ENCODE data around the gene DHCR24. TPM values are rescaled to one million over a fixed set of nuclear protein-coding genes. Genes with fewer than 3 reads are reported as not detected.

Gene DHCR24
- total and polyA plus RNA-seq, 2 of the 13 experiments (the other 11 are each of a cell fraction or from before 2014, with no cell fraction given): 374 to 448 TPM

- TF ChIP-seq HNF1A (IDR thresholded peaks at IDR 0.05; ENCODE audit: low read depth): peak; percentile 75
- TF ChIP-seq HNF1A (CRISPR knock-in tag; IDR thresholded peaks at IDR 0.05; ENCODE audit: borderline replicate concordance): peak; percentile 88; the same call in 1 of the 2 replicates
- 0 out of 2 replicates have a peak, but pooled peaks have one; percentile 11 for TF ChIP-seq CTCF (CRISPR knock-in tag; IDR thresholded peaks at IDR 0.05)
- 0 out of 2 replicates have a peak, but pooled peaks have one; percentile 52 for TF ChIP-seq ZNF280D (CRISPR knock-in tag; IDR thresholded peaks at IDR 0.05)
- peak; percentile 12; the same call in 1 of the 2 replicates for TF ChIP-seq FOSL1 (CRISPR knock-in tag; IDR thresholded peaks at IDR 0.05; ENCODE audit: borderline replicate concordance)
- TF ChIP-seq AHDC1 (CRISPR knock-in tag; IDR thresholded peaks at IDR 0.05; ENCODE audit: borderline replicate concordance): peak; percentile 92; the same call in 1 of the 2 replicates
- no peak for TF ChIP-seq ZNF816 (CRISPR knock-in tag; IDR thresholded peaks at IDR 0.05; ENCODE audit: borderline replicate concordance)
- TF ChIP-seq MED8 (CRISPR knock-in tag; IDR thresholded peaks at IDR 0.05; ENCODE audit: insufficient replicate concordance): peak; percentile 80
- 0 out of 2 replicates have a peak, but pooled peaks have one; percentile 64 for TF ChIP-seq ZBTB25 (CRISPR knock-in tag; IDR thresholded peaks at IDR 0.05)
- TF ChIP-seq SPEN (CRISPR knock-in tag; IDR thresholded peaks at IDR 0.05; ENCODE audit: low read depth): peak; percentile 17; the same call in 1 of the 2 replicates
- peak; percentile 94 for TF ChIP-seq HDAC2 (CRISPR knock-in tag; IDR thresholded peaks at IDR 0.05)
Measured at GRCh38 chr1:54888080-54888733, 1.2 kb upstream of the DHCR24 start (continued).

All from HepG2 (cell line).